Measurements from ENCODE around the gene PIK3CA. TPM values are rescaled to one million over a fixed set of nuclear protein-coding genes. Genes with fewer than 3 reads are reported as not detected.

PIK3CA gene
- total and polyA plus RNA-seq, 2 experiments from 2014 or later = 5.1 to 13.4 TPM

DNA sequence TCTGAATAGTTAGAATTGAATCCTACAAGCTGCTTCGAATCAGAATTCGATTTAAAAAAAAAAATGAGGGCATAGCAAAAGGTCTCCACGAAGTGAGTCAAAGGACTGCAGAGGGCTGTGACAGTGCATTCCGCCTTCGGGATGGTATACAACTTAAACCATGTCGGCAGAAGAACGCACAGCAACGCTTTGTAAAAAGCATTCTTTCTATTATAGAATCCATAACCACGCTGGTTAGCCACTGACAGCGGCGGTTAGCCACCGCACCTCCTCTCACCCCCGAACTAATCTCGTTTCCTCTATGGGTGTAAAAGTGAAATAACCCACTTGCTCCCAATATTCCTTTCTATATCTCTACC, 664 bp upstream of the PIK3CA start (continued):
- TF ChIP-seq, protein P1, sequence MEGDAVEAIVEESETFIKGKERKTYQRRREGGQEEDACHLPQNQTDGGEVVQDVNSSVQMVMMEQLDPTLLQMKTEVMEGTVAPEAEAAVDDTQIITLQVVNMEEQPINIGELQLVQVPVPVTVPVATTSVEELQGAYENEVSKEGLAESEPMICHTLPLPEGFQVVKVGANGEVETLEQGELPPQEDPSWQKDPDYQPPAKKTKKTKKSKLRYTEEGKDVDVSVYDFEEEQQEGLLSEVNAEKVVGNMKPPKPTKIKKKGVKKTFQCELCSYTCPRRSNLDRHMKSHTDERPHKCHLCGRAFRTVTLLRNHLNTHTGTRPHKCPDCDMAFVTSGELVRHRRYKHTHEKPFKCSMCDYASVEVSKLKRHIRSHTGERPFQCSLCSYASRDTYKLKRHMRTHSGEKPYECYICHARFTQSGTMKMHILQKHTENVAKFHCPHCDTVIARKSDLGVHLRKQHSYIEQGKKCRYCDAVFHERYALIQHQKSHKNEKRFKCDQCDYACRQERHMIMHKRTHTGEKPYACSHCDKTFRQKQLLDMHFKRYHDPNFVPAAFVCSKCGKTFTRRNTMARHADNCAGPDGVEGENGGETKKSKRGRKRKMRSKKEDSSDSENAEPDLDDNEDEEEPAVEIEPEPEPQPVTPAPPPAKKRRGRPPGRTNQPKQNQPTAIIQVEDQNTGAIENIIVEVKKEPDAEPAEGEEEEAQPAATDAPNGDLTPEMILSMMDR (conservative IDR thresholded peaks at IDR 0.05; ENCODE audit: low read depth in 2 of 2) = 0 out of 4 replicates have a peak, but pooled peaks of 1 of the 2 experiments have one; percentile 5

GRCh38 chr3:179148616-179149405, 654 bp downstream of the PIK3CA start:
- H2AFZ ChIP-seq = peak overlapping the region; percentile 72
- H3K4me2 ChIP-seq = peak overlapping the region; percentile 94
- peak overlapping the region; percentile 80 for H3K27ac ChIP-seq (ENCODE audit: low read depth)
- peak overlapping the region; percentile 93 for H3K4me3 ChIP-seq
- H3K4me1 Mint-ChIP-seq = peaks cover 24% of the 10 kb centered on the region
- DNase-seq (ENCODE audit: low spot score) (peak; percentile 71), ATAC-seq (peak; percentile 61)
- no peaks in the 10 kb centered on the region for H3F3A ChIP-seq (replicated peaks; ENCODE audit: low read depth)
- no peaks in the 10 kb centered on the region for H3K36me3 Mint-ChIP-seq (ENCODE audit: low read depth)
- H3K36me3 ChIP-seq (ENCODE audit: insufficient read depth) = no peaks in the 10 kb centered on the region
- no peaks in the 10 kb centered on the region; the same call in 1 of the 2 replicates for H4K20me1 ChIP-seq (replicated peaks; ENCODE audit: insufficient read depth)
- H3K27me3 ChIP-seq (ENCODE audit: insufficient read depth) = no peaks in the 10 kb centered on the region
- peaks cover 3% of the 10 kb centered on the region for H3K27me3 Mint-ChIP-seq (ENCODE audit: insufficient read depth, low read depth, poor library complexity)
- H3K9me2 ChIP-seq (ENCODE audit: insufficient read depth) = no peaks in the 10 kb centered on the region
- H3K4me1 ChIP-seq (ENCODE audit: insufficient read depth) = peaks cover 18% of the 10 kb centered on the region
- no peaks in the 10 kb centered on the region for H3K9me3 Mint-ChIP-seq
- peak overlapping the region; percentile 94 for H3K4me3 Mint-ChIP-seq
- peaks cover 49% of the 10 kb centered on the region for H3K79me2 ChIP-seq (replicated peaks; ENCODE audit: insufficient read depth)
- H3K27ac Mint-ChIP-seq = peak overlapping the region; percentile 66
- TF ChIP-seq EZH2phosphoT487 (IDR thresholded peaks at IDR 0.05; ENCODE audit: unreplicated experiment) = no peak
- TF ChIP-seq, protein P1 (conservative IDR thresholded peaks at IDR 0.05; ENCODE audit: low read depth in 2 of 2) = no peak
- TF ChIP-seq CREB1 (CRISPR knock-in tag; IDR thresholded peaks at IDR 0.05; ENCODE audit: low read depth) = no peak
- TF ChIP-seq, protein P2, sequence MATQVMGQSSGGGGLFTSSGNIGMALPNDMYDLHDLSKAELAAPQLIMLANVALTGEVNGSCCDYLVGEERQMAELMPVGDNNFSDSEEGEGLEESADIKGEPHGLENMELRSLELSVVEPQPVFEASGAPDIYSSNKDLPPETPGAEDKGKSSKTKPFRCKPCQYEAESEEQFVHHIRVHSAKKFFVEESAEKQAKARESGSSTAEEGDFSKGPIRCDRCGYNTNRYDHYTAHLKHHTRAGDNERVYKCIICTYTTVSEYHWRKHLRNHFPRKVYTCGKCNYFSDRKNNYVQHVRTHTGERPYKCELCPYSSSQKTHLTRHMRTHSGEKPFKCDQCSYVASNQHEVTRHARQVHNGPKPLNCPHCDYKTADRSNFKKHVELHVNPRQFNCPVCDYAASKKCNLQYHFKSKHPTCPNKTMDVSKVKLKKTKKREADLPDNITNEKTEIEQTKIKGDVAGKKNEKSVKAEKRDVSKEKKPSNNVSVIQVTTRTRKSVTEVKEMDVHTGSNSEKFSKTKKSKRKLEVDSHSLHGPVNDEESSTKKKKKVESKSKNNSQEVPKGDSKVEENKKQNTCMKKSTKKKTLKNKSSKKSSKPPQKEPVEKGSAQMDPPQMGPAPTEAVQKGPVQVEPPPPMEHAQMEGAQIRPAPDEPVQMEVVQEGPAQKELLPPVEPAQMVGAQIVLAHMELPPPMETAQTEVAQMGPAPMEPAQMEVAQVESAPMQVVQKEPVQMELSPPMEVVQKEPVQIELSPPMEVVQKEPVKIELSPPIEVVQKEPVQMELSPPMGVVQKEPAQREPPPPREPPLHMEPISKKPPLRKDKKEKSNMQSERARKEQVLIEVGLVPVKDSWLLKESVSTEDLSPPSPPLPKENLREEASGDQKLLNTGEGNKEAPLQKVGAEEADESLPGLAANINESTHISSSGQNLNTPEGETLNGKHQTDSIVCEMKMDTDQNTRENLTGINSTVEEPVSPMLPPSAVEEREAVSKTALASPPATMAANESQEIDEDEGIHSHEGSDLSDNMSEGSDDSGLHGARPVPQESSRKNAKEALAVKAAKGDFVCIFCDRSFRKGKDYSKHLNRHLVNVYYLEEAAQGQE (IDR thresholded peaks at IDR 0.05; ENCODE audit: unreplicated experiment) = no peak
- no peak for TF ChIP-seq ZNF331 (CRISPR knock-in tag; IDR thresholded peaks at IDR 0.05; ENCODE audit: low read depth)
- TF ChIP-seq STAT1 (IDR thresholded peaks at IDR 0.05; ENCODE audit: unreplicated experiment) = no peak
- TF ChIP-seq ETS1 (IDR thresholded peaks at IDR 0.05) = no peak
- TF ChIP-seq NANOG (IDR thresholded peaks at IDR 0.05; ENCODE audit: borderline replicate concordance) = no peak
- TF ChIP-seq POLR2AphosphoS5 (IDR thresholded peaks at IDR 0.05; ENCODE audit: low read depth) = no peak
